Stimulated activated CD4-positive, alpha-beta T cell treated with anti-CD3 and anti-CD28 coated beads, Interleukin-2, amount 100 ng/mL, for 24 hours (primary cell): ENCODE data around the gene FRAS1.
"Not testable (repeated sequence)": the region's sequence is repeated elsewhere in the genome, so short reads cannot be mapped to it uniquely, and the experiment has no call there.

Experiments used
- DNase-seq, 2 donors: peaks; one replicate each; pipeline ENCODE4 v3.0.0-alpha.2; 2020

FRAS1 gene

DNA sequence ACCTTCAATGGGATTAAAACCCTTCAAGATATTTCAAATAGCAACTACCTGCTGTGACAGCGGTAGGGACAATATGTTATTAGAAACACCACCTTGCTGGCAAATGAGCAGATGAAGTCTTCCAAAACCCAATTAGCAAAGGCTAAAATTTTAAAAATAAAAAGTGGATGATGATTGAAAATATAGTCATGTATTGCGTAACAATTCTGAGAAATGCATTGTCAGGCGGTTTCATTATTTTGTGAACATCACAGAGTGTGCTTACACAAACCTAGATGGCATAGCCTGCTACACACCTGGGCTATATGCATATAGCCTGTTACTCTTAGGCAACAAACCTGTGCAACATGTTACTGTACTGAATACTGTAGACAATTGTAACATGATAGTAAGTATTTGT lies 403.2 kb downstream of the FRAS1 start:
- no peak for DNase-seq

DNA sequence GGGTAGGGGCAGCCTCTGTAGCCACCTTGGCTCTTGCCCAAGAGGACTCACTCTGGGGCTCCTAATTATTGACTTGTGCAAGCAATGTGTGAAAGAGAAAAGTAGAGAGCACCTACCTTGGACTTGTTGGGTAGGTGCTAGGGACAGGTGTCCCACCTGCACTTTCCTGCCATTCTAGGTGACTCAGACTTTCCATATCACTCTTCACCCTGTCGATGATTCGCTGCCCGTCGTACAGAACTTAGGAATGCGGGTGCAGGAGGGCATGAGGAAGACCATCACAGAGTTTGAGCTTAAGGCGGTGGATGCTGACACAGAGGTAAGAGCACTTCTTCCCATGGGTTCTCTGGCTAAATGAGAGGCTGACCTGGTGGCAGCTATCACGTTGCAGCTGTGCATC lies 407.1 kb downstream of the FRAS1 start:
- DNase-seq, result no peak

DNA sequence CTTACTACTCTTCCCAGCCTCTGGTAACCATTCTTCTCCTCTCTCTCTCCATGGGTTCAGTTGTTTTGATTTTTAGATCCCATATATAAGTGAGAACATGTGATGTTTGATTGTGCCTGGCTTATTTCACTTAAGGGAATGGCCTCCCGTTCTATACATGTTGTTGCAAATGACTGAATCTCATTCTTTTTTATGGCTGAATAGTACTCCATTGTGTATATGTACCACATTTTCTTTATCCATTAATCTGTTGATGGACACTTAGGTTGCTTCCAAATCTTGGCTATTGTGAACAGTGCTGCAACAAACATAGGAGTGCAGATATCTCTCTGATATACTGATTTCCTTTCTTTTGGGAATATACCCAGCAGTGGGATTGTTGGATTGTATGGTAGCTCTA lies 410.1 kb downstream of the FRAS1 start:
- not testable (repeated sequence) for DNase-seq

DNA sequence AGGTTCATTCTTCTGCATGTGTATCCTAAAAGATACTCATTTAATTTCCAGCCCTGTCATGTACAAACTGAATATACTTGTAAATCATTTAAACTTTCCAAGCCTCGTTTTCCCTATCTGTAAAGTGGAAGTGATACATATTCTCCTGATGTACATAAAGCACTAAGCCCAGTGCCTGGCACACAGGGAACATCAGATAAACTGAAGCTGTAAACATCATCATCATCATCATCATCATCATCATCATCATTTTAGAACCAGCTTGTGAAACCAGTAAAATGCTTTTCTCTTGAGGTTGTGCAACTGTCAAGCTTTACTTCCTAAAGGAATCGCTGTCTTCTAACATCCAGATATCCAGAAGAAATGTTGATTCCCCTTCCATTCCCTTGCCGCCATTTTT lies 411.1 kb downstream of the FRAS1 start:
- DNase-seq, result no peak

DNA sequence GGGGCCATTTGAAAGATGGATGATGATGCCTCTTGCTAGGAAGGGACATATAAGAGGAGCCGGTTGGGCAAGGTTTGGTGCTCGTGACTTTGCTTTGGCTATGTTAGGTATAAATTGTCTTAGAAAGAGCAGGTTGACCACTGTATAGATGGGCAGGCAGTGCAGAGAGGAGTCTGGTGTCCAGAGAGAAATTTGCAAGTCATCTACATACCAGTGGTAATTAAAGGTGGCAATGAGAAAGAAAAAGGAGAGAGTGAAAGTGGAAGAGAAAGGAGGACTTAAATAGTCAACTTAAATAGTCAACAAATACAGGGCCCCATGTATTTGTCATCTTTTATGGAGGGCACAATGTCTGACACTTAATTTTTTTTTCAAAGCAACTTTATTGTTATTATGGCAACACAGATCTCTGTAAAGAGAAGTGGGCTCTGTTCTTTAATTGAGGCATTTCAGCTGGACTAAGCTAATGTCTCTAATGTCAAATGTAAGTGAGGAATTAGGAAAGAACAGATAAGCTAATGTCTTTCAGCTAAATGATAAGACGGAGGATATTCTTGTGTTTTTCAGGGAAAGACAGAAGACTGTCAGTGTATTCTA lies 419.1 kb downstream of the FRAS1 start:
- no peak for DNase-seq

DNA sequence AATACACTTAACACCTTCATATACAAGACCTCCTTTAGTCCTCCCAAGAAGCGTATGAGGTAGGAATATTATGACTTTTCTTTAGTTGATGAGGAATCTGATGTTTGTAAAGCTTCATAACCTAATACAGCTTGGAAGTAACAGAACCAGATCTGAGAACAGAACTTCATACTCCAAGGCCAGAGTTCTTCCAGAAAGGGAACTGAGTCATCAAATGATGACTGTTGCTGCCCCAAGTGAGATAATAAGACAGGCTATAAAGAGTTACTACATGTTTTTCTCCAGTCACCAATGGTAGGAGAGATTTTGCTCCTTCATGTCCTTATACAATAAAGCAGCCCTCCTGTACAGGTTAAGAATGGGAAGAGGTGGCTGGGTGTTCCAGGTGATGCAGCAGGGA lies 420.2 kb downstream of the FRAS1 start:
- no peak for DNase-seq

DNA sequence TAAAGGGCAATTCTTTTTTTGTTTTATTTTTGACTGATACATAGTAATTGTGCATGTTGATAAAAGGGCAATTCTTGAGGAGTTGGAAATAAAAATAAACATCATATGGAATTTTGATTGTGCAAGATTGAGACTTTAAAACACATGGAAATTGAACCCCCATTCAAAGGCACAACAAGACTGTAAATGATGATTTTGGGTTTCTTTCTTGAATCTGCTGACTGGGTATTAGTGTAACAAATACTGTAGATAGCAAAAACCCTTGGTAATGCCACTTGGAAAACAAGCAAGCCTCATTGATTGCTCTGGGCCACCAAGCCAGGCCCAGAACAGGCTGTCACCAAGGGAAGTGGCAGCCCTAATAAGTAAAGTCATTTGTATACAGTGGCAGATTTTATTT lies 421.4 kb downstream of the FRAS1 start:
- no peak for DNase-seq

DNA sequence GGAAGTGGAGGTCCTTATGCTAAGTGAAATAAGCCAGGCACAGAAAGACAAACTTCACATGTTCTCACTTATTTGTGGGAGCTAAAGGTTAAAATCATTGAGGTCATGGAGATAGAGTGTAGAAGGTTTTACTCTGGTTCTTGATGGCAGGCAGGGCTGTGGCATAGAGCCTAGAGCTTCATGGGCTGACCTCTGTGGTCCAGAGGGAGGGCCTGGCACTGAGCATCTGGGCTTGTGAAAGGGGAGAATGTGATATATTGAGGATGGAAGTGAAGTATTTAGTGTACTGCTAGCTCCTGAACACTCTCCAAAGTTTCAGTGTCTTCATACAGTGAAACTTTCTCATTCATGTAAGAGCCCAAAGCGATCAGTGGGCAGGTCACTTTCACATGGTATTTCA lies 423.2 kb downstream of the FRAS1 start:
- DNase-seq, result no peak

DNA sequence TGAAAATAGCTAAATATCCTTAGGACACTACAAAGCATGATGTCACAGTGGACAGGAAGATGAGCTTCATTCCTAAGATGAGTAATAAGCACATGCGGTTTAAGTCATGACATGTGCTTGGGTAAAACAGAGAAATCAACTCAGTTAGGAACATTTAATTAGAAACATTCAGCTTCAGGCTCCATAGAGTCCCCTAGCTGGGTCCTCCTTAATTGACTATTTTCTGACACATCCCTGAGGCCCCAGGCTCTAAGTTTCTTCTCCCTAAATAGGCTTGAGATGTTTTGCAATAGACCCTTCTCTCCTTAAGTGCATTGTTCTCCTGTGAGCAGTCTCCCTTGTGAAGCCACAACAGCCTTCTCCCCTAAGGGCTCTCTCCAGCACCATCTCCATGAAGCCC lies 424.1 kb downstream of the FRAS1 start:
- DNase-seq, result no peak

DNA sequence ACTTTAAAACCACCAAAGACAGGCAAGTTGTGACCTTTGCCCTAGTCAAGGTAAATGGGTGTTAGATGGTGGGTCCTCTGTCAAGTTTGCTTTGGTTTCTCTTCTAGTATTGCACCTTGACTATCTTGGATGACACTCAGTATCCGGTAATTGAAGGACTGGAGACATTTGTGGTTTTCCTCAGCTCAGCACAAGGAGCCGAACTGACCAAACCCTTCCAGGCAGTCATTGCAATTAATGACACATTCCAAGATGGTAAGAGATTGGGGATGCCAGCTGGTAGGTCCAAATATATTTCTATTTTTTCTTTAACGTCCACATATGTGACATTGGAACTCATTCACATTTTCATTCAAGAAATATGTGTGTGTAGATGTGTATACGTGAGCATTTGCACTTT lies 425.2 kb downstream of the FRAS1 start:
- no peak for DNase-seq

DNA sequence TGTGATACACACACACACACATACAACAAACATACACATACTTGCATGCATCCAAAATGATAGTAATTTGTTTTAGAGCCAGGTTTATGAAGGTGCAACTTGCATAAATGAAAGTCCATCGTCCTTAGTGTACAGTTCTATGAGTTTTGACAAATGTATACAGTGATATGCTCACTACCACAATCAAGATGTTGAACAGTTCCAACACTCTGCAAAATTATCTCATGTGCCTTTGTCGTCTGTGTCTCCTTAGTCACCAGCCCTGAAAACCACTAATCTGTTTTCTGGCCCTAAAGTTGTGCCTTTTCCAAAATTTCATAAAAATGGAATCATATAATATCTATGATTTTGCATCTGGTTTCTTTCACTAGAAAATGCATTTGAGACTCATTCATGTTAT lies 426.7 kb downstream of the FRAS1 start:
- no peak for DNase-seq

DNA sequence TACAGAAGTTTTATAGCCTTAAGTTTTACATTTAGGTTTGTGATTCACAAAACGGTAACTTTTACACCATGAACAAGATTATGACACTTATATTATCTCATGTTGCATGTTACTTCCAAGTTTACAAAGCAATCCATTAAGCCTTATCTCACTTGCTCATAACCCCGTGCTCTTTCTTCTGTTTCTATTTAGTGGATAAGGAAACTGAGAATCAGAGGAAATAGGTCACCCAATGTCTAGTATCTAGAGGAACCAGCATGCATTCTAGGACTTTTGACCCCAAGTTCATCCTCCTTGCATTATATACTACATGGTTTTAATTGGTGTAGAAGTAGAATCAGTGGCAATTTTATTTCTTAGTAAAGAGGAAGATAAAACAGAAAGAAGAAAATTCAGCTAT lies 427.5 kb downstream of the FRAS1 start:
- no peak for DNase-seq

DNA sequence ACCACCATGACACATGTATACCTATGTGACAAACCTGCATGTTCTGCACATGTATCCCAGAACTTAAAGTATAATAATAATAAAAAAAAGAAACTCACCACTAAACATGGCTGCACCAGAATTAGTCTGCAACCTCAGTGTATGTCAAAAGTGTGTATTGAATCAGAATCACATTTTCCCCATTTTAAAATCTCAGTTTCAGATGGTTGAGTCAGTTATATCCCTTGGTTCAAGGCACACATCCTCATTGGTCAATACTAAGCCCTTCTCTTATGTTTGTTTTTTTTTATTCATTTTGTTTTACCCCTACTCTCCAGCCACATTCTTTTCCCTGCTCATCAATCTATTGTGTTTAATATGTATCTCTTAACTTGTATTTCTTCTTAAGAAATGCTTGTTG lies 436.6 kb downstream of the FRAS1 start:
- no peak for DNase-seq

DNA sequence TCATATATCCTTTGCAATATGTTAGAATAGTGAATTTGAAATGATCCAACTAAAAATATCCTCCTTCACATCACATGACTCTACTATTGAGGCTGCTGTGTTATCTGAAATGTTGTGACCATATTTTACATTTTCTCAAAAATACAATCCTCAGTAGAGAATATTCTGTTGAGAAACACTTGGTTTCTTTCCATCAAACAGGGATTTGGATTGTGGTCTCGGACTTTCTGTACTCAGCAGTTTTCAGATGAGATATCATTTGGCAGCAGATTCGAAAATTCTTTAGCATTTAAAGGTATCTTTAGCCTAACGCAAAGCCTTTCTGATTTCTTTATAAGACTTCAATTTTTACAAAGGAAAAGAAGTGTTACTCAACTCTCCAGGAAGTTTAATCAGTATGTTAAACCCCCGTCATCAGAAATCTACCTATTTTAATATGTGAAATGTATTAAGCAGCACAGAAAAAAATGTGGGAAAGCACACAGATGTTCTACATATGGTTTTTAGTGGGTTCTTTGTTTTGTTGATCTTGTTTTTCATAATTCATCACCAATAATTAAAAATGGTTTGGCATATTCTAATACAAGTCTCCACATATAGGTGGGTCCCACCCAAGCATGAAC lies 439.0 kb downstream of the FRAS1 start:
- DNase-seq, result no peak

DNA sequence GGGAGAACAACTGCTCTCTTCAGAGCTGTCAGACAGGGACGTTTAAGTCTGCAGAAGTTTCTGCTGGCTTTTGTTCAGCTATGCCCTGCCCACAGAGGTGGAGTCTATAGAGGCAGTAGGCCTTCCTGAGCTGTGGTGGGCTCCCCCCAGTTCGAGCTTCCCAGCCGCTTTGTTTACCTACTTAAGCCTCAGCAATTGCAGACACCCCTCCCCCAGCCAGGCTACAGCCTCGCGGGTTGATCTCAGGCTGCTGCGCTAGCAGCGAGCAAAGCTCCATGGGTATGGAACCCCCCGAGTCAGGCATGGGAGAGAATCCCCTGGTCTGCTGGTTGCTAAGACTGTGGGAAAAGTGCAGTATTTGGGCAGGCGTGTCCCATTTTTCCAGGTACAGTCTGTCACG lies 449.1 kb downstream of the FRAS1 start:
- not testable (repeated sequence) for DNase-seq

DNA sequence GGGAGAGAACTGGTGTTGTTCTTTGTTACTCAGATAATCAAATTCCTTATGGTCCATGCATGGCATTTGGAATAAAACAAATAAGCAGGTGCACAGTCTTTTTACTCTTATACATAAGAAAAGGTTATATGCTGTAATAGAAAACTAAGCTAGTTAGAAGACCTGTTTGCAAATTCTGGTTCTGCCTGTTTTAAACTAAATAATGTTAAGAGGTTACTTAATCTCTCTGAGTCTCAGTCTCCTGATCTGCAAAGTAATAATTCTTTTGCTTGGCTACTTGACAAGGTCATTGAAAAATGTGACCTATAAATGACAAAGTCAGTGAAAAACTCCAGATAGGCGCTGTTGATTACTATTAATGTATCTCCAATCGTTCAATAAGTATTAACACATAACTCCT lies 451.9 kb downstream of the FRAS1 start:
- DNase-seq, result no peak

DNA sequence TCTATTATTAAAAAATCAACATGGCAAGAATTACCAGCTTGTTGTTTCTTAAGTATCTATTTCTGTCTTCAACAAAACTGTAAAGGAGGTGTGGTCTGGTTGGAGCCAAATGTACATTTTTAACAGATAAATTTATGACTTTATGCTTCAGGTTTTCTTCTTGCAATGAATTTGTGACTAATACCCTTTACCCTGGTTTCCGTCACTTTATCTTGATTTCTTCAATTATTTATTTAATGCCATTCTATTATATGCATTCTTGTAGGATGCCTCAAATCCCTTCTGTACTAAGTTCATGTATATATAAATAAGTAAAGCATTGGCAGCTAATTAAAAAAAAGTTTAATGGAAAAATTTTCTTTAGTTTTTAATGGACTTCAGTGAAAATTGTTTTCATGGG lies 453.0 kb downstream of the FRAS1 start:
- no peak for DNase-seq

DNA sequence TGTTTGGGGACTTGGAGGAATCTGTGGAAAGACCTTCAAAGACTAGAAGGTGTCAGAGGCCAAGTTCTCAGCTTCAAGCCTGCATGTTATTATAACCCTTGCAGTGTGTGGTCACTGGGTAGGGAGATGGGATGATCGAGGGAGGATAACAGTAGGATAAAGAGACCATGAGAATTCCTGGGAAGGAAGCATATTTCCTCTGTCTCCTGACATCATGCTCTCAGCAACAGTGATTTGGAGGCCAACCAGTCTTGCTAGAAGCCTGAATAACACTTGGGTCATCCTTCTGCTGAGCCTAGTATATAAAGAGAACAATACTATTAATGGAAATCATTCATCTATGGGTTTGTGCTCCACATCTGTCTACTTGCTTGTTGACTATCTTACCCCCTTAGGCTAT lies 453.6 kb downstream of the FRAS1 start:
- DNase-seq, result no peak

DNA sequence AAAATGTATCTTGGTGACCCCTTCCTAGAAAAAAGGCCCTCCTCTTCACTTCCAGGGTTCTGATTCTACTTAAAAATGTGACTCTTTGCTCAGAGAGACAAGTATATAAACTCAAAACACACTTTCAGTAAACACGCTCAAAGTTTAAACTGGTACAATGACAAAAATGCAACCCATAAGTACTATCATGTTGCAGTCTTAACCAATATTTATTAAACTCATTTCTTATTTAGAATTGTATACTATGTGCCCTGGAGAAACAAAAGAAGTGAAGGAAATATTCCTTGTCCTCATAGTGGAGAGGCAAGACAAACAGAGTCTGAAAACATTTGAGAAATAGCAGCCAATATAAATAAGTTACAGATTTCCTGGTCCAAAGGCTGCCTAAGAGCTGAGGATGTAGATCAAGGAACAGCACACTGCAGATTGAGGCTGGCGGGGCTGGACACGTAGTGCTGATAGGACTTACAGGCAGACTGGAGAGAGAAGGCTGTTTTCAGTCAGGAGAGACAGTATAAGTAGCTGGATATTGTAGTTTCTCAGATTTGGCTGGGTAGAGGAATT lies 455.3 kb downstream of the FRAS1 start:
- DNase-seq, result no peak

DNA sequence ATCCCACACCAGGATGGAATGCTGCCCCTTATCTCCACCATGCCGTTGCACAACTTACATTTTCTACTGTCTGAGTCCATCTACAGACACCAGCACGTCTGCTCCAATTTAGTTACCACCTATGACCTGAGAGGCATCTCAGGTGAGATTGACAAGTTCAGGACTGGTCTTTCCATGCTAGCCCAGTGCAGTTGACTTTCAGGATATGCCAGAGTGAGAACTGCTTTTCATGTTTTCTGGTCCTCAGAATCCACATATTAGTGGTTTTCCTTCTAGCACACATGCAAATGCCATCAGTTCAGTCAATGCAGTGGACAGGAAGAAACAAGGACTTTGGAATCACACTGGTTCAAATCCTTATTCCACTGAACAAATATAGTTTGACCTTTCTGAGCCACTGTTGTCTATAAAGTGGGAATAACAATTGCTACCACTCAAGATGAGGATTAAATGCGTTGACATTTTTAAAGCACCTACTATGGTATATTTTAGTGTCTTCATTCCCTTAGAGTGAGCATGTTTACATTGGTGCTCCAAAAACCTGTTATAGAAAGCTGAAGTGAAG lies 456.4 kb downstream of the FRAS1 start:
- no peak for DNase-seq

DNA sequence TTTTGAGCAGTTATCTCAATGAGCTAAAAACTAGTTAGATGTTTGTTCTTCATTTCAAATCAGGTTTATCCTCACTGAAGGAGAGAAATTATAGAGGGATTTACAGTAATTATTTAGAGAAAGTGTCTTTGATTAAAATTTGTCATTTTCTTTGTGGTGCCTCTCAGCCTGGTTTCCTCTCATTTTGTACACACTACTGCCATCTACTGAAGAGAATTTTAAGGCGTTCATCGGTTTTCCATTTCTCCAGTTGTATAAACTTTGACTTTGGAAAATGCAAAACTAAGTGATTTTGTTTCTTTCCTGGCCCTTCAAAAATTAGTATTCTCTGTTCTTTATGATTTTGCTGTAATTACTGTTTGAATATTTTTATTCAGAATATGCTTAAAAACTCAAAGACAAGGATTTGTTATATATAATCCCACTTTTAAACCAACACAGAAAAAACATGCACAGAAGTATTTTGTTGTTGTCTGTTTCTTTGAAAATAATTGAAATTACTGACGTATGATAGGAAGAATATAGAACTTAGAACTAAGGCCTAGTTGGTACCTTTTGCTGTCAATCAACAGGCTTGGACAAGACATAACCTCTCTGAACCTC lies 460.0 kb downstream of the FRAS1 start:
- DNase-seq, result no peak

DNA sequence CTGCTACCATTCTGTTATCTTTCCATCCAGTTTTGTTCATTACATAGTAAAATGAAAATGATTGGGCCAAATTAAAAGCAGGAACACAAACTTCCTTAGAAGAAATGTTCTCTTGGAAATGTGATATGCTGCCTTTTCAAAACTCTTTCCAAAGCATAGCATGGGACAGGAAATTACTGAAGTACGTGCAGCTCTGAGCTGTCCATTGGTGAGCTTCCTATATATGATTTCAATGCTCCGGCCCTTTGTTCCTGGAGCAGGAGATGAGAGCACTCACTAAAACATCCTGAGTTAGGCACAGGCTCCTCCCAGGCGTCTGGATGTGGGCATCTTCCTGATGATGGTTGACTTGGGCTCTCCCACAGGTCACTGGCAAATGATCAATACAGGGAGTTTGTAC lies 461.4 kb downstream of the FRAS1 start:
- DNase-seq, result no peak

DNA sequence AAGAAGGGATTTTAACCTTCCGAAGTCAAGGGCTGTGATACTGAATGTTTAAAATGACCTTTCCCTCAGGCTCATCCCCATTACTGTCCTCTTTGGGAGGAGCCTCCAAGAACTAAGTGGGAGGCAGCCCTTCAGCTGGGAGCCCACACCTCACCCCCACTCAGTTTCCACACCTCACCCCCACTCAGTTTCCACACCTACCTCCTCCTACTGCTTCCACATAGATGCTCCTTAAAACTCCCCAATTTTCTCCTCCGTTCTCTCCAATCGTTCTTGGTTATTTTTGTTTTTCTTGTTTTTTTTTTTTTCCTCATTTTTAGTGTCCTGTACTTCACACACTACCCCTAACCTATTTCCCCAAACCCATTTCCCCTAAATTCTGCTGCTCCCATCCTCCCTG lies 462.8 kb downstream of the FRAS1 start:
- no peak for DNase-seq

DNA sequence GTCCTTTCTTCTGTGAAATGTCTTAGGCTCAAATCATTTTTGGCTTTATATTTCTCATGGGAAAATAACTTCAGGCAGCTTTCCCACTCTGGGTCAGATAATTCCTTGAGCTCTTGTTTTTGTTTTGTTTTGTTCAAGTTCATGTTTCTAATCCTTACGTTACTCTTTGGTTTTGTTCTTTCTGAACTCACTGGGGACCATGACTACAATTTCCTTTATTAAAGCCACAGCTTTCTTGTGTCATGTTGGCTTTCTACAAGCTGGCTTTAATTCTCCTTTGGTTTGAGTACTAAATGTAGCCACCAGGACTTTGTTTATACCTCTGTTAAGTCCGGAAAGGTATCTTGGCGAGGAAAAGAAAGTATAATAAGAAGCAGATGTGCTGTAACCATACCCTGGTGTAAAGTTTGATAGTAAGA lies 463.7 kb downstream of the FRAS1 start:
- DNase-seq, result no peak
